GM20000 (cell line): ENCODE results near the gene ADGRV1.
"Not testable (repeated sequence)": the region's sequence is repeated elsewhere in the genome, so short reads cannot be mapped to it uniquely, and the experiment has no call there.

Source experiments
- DNase-seq: peaks from one replicate; pipeline ENCODE4 v3.0.0; 2012; ENCODE audit warnings: low spot score
- TF ChIP-seq, protein P1 (sequence below): IDR thresholded peaks from 2 replicates; pipeline ENCODE4 v1.5.1; 2012; ENCODE audit warnings: mild to moderate bottlenecking, control low read depth; ENCODE audit errors: extremely low read depth, missing control alignments

ADGRV1 gene

DNA sequence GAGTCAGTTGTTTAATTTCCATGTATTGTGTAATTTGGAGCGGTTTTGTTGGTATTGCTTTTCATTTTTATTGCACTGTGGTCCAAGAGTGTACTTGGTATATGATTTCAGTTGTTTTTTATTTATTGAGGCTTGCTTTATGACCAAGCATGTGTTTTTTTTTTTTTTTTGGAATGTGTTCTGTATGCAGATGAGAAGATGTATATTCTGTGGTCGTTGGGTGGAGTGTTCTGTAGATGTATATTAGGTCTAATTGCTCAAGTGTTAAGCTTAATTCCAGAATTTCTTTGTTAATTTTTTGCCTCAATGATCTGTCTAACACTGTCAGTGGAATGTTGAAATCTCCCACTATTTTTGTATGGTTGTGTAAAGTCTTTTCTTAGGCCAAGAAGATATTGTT lies 23.4 kb downstream of the ADGRV1 start:
- no peak for DNase-seq
- TF ChIP-seq, protein P1, sequence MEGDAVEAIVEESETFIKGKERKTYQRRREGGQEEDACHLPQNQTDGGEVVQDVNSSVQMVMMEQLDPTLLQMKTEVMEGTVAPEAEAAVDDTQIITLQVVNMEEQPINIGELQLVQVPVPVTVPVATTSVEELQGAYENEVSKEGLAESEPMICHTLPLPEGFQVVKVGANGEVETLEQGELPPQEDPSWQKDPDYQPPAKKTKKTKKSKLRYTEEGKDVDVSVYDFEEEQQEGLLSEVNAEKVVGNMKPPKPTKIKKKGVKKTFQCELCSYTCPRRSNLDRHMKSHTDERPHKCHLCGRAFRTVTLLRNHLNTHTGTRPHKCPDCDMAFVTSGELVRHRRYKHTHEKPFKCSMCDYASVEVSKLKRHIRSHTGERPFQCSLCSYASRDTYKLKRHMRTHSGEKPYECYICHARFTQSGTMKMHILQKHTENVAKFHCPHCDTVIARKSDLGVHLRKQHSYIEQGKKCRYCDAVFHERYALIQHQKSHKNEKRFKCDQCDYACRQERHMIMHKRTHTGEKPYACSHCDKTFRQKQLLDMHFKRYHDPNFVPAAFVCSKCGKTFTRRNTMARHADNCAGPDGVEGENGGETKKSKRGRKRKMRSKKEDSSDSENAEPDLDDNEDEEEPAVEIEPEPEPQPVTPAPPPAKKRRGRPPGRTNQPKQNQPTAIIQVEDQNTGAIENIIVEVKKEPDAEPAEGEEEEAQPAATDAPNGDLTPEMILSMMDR, result no peak

DNA sequence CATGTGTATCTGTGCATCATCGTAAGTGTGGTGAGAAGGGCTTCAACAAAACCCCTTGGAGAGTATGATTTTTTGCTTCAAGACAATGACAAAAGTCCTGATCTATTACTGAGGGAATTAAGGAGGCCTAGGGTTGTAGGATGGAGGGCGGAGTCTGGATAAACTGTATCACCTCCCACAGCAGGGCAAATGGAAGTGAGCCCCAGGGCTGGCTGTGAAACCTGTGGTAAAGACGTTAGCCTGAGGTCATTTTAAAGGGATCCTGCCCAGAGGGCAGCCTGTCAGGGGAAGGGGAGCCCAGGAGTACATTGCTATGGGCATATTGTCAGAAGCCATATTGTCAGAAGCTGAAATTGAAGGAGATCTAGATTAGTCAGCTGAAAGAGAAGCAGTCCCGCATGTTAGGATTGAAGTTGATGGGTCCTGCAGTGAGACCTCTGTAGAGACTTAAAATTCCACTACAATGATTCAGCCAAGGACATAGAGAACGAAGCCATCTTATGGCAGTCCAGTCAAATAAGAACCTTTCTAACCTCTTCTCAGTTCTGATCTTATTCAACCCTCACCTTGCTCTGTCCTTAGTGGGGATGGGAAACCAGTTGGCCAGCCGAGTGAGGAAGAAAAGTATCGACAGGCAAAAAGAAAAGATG lies 26.9 kb downstream of the ADGRV1 start:
- DNase-seq, result no peak
- TF ChIP-seq, protein P1, result no peak

DNA sequence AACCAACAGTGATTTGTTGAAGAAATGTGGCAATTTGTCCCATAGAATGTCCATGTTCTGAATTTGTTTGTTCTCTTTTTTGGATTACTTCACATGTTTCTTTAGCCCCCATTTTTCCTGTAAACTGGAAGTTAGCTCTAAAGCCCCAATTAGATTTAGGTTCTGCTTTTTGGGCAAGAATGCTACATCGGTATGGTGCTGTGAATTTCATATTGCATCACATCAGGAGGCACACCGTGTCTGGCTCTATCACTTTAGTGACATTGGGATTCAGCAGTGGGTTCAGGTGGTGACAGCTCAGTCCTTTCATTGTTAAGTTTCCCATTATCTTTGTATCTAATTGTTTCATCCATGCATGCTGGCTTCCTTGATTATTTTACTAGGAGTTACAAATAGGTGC lies 27.9 kb downstream of the ADGRV1 start:
- TF ChIP-seq, protein P1, result no peak
- no peak for DNase-seq

DNA sequence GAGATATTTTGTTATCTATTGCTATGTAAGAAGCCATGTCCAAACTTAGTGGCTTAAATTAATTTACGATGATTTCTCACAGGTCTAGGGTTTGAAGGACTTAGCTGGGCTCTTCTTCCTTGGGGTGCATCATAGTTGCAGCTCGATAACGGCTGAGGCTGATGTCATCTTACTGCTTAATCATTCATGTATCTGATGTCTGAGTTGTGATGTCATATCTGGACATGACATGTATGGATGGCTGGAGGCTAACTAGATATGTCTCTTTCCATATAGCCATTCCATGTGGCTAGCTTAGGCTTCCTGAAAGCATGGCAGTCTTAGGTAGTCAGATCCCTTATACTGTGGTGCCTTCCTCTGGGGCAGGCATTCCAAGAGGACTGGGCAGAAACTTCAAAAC lies 31.6 kb downstream of the ADGRV1 start:
- TF ChIP-seq, protein P1, result no peak
- DNase-seq, result no peak

DNA sequence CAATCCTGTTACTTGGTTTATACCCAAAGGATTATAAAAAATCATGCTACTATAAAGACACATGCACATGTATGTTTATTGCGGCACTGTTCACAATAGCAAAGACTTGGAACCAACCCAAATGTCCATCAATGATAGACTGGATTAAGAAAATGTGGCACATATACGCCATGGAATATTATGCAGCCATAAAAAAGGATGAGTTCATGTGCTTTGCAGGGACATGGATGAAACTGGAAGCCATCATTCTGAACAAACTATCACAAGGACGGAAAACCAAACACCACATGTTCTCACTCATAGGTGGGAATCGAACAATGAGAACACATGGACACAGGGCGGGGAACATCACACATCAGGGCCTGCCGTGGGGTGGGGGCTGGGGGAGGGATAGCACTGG lies 34.5 kb downstream of the ADGRV1 start:
- DNase-seq, result not testable (repeated sequence)

DNA sequence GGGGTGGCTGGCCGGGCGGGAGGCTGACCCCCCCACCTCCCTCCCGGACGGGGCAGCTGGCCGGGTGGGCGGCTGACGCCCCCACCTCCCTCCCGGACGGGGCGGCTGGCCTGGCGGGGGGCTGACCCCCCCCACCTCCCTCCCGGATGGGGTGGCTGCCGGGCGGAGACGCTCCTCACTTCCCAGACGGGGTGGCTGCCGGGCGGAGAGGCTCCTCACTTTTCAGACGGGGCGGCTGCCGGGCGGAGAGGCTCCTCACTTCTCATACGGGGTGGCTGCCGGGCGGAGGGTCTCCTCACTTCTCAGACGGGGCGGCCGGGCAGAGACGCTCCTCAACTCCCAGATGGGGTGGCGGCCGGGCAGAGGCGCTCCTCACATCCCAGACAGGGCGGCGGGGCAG lies 37.2 kb downstream of the ADGRV1 start:
- DNase-seq, result not testable (repeated sequence)

DNA sequence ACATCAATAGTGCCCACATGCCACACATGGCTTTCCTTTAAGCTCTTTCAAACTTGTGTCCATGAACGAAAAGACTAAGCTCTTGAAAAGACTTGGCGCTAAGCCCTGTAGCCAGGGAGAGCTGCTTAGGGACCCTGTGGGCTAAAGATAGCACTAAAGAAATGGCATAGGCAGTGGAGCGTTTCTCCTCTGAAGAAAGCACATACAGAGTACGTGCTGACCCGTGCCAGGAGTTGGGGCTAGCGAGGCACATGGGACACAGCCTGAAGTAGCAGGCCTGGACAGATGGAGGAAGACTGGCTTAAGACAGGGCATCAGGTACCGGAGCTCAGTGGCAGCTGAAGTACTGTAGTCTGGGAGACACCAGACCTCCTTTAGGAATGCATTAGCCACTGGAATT lies 39.7 kb downstream of the ADGRV1 start:
- TF ChIP-seq, protein P1, result no peak
- no peak for DNase-seq

DNA sequence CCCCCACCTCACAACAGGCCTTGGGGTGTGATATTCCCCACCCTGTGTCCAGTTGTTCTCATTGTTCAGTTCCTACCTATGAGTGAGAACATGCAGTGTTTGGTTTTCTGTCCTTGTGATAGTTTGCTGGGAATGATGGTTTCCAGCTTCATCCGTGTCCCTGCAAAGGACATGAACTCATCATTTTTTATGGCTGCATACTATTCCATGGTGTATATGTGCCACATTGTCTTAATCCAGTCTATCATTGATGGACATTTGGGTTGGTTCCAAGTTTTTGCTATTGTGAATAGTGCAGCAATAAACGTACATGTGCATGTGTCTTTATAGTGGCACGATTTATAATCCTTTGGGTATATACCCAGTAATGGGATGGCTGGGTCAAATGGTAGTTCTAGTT lies 41.7 kb downstream of the ADGRV1 start:
- not testable (repeated sequence) for DNase-seq

DNA sequence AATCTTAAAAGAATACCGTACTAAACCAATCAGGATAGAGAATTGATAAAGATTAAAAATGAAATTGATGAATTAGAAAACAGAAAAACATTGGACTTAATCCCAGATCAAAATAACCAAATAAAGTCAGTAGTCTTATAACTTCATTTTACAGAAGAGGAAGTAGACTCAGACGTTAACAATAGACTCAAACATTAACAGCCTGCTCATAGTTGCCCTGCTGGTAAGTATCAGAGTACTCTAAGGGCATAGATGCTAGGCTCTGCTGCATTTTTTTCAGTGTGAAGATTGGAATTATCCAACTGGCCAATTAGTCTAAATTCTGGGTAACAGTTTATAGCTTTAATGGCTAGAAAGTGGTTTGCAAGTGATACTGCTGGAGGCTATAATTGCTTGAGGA lies 42.9 kb downstream of the ADGRV1 start:
- DNase-seq, result no peak
- TF ChIP-seq, protein P1, result no peak
